NCI-H1048 (cell line): Measurements from ENCODE around the gene PPM1H.
"Not testable (repeated sequence)": the region's sequence is repeated elsewhere in the genome, so short reads cannot be mapped to it uniquely, and the experiment has no call there.

Source experiments
- DNase-seq: peaks from one replicate; lab custom pipeline; 2025; lab: John Stamatoyannopoulos, UW

The PPM1H gene, protein sequence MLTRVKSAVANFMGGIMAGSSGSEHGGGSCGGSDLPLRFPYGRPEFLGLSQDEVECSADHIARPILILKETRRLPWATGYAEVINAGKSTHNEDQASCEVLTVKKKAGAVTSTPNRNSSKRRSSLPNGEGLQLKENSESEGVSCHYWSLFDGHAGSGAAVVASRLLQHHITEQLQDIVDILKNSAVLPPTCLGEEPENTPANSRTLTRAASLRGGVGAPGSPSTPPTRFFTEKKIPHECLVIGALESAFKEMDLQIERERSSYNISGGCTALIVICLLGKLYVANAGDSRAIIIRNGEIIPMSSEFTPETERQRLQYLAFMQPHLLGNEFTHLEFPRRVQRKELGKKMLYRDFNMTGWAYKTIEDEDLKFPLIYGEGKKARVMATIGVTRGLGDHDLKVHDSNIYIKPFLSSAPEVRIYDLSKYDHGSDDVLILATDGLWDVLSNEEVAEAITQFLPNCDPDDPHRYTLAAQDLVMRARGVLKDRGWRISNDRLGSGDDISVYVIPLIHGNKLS

DNA sequence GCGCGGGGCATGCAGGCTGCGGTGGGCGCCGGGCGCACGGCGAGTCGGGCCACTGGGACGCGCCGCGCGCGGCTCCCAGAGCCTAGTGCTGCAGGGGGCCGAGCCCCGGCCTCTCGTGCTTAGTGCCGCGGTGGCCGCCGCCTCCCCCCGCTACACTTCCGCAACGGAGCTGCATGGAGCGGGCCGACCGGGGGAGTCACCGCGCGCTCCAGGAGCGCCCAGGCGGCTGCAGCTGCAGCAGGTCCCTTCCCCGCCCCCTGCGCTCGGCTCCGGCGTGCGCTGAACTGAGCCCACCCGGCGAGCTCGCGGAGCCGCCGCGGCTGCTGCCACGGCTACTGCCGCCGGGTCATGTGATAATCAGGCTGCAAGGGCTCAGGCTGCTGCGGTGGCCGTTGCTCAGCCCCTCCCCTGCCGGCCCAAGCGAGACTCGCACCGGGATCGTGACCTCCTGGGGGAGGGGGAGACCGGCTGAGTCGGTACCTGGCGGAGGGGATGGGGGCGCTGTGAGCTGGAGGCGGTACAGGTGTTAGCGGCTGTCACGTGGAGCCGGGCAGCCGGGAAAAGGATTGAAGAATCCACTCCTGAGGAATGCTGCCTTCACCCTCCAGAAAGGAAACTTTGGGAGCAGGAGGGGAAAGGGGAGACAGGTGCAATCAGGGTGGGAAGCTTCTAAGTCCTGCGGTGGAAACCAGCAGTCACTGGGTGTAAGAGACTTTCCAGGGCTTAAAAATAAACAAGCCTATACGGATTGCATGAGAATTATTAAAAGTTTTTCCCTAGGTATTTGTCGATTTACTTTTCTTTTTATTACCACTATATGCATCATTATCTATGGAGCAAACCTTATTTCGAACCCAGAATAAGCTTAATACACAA lies at the start of gene PPM1H:
TSS of gene PPM1H (minus strand) at position 352 of the 876 bp plus-strand sequence. CDS start 414 bp downstream, outside the sequence.
- no peak for DNase-seq

DNA sequence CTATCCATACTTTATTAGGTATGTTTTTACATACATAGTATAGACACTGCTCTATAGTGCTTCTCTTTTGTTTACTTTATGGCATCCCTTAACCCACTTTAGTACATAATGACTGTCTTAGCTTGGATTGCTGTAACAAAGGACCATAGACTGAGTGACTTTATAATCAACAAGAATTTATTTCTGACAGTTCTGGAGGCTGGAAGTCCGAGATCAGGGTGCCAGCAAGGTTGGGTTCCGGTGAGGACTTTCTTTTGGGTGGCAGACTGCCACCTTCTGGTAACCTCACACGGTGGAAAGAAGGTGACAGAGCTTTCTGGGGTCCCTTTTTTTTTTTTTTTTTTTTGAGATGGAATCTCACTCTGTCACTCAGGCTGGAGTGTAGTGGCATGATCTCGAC lies 48.6 kb upstream of the PPM1H start:
- no peak for DNase-seq

GRCh38 chr12:62978768-62979167 lies 43.8 kb upstream of the PPM1H start:
- DNase-seq = no peak

- no peak for DNase-seq
Observed at GRCh38 chr12:62977883-62978282, 42.9 kb upstream of the PPM1H start.

- DNase-seq = no peak
Observed at GRCh38 chr12:62977418-62977817, 42.5 kb upstream of the PPM1H start.

DNA sequence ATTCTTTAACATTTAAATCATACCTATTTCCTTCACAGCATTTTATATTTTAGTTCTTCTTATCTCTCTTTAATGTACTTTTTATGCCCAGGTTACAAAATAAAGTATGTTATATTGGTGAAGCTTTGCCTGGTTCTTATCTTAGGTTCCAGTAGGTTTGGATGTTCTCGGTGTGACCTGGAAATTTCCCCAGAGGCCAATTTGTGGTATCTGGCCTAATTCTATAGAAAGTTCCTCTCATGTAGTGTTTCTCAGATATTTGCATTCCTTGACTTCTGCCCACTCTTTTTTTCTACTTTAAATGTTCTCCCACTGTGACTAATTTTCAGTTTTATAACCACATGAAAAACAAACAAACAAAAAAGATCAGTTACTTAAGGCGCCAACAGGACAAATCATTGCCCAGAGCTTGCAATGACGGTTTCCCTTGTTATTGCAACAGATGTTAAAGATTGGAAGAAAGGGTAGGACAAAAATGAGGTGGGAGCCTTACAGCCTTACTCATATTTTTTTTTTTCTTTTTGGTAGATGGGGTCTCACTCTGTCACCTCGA lies 41.2 kb upstream of the PPM1H start:
- DNase-seq = no peak

DNA sequence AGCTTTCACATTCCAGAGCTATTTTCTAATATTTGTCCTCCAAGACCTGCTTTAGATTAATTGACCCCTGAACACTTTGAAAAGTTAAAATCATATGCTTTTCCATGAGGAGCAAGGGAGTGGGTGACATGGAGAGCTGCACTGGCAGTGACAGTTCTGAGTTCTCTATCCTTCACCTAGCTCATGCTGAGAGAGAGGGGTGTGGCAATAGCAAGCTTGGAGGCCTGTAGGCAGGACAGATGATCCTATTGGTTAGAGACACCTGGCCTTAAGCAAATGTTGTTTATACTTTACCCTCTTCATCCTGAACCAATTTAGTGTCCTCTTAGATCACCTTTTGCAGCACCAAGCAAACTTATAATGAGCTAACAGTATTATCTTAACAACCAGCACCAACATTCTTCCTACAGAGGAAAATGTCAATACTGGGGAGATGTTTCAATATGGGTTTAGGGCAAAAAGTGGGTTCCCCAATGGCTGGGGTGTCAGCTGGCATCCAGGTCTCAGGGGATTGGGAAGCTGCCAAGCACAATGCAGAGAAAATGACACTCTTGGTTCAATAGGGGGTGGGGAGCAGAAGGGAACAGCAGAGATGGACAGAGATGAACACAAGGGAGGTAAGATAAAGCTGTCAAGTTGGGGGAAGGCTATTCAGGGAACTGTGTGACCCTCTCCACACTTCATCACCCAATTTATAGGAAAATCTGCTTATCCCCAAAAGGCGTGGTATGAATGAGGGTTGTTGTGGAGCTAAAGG lies 37.0 kb upstream of the PPM1H start:
- no peak for DNase-seq

DNA sequence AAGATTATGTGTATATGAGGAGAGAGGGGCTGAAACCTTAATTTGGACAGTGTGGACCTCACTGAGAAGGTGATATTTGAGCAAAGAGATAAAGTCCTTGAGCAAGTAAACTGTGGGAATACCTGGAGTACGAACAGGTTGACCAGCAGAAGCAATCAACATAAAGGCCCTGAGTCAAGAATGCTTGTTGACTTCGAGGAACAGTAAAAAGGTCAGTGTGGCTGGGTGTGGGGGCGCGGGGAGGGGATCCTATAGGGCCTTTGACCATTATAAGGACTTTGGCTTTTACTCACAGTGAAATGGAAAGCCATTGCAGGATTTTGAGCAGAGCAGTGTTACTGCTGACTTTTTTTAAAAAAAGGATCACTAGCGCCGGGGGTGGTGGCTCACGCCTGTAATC lies 34.7 kb upstream of the PPM1H start:
- DNase-seq = no peak

DNA sequence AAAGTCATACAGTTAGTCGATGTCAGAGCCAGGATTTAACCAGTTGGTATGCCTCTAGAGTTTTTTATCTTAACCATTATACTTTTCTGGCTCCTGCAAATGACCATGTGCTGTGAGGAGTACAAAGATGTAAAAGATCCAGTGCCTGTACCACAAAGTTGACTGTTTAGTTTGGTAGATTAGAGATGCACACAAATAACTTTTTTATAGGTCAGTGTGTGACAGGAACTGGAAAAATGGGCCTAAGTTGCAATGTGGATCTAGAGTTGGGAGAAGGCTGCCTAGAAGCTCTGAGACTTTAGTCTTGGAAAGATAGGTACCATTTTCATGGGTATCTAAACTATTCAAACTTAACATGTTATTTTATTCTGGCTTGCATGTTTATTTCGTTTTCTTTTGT lies 32.8 kb upstream of the PPM1H start:
- no peak for DNase-seq

GRCh38 chr12:62966990-62967506 lies 32.1 kb upstream of the PPM1H start:
- DNase-seq = no peak

DNA sequence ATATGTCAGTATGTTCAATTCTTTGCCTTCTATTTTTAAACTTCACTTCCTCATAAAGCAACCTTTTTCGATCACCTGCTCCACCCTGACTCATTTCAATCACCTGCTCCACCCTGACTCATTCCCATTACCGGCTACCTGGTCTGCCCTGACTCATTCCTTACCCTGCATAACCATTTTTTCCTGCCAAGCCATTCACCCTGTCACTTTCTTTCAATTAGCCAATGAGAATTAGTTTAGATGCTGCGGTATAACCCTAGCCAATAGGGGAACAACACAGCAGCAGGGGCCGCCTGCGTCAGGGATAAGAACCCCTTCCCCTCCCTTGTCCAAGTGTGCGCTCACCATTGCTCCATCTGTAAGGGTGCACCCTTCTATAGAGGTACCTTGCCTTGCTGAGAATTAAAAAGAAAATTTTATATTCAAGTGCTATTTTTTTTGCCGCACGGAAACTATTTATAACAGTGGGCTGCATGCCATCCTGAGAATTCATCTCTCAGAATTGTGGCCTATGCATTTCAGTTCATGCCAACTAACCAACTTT lies 31.6 kb upstream of the PPM1H start:
- not testable (repeated sequence) for DNase-seq

DNA sequence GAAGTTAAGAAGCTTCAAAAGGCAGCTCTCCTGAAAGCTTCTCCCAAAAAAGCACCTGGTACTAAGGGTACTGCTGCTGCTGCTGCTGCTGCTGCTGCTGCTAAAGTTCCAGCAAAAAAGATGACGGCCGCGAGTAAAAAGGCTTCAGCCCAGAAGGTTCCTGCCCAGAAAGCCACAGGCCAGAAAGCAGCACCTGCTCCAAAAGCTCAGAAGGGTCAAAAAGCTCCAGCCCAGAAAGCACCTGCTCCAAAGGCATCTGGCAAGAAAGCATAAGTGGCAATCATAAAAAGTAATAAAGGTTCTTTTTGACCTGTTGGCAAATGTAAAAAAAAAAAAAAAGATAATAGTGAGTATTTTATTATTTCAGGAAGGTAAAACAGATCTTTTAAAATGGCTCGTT lies 30.8 kb upstream of the PPM1H start:
- not testable (repeated sequence) for DNase-seq

DNA sequence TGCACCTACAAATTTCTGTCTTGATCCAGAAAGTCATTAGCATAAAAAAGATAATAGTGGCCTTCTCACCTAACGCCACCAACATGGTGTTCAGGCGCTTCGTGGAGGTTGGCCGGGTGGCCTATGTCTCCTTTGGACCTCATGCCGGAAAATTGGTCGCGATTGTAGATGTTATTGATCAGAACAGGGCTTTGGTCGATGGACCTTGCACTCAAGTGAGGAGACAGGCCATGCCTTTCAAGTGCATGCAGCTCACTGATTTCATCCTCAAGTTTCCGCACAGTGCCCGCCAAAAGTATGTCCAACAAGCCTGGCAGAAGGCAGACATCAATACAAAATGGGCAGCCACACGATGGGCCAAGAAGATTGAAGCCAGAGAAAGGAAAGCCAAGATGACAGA lies 30.3 kb upstream of the PPM1H start:
- DNase-seq = not testable (repeated sequence)

GRCh38 chr12:62963486-62964041 lies 28.6 kb upstream of the PPM1H start:
- no peak for DNase-seq

- DNase-seq = no peak
Observed at GRCh38 chr12:62960324-62960723, 25.4 kb upstream of the PPM1H start.

- DNase-seq = no peak
Observed at GRCh38 chr12:62959745-62960144, 24.8 kb upstream of the PPM1H start.

DNA sequence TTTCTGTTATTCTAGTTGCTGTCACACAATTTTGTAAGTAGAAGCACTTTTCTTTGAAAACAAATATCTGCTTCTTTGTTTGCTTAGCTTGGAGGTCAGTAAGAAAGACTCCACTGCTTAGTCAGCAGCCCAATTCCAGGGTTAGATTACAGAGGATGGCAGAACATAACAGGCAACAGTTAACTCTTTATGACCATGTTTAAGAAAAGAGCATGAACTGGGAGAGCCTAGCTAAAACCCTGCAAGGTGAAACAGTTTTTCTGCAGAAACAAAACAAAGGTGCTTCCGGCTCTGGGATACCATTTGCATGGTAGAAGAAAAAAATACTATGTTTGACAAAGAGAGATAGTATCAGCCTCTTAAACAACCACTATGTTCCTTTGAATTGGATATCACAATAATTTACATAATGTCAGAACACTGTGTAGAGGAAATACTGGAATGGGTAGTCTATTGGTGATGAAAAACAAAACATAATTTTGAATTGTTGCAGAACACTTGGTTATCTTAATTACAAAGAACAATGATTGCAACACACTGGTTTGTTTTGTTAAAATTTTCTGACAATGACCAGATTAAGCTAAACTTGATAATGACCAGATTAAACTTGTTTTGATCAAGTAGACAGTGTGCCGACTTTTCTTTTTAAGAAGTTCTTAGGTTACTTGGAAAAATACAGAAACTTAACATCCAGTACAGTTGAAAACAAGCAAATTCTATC lies 22.4 kb upstream of the PPM1H start:
- no peak for DNase-seq

- DNase-seq = no peak
Observed at GRCh38 chr12:62955678-62956077, 20.7 kb upstream of the PPM1H start.

- DNase-seq = no peak
Observed at GRCh38 chr12:62950317-62950716, 15.4 kb upstream of the PPM1H start.

GRCh38 chr12:62948123-62948522 lies 13.2 kb upstream of the PPM1H start:
- no peak for DNase-seq
